GM18502 (cell line): ENCODE data around the gene ARHGEF12.

Source experiments
- ATAC-seq: cut with Tn5 transposase; IDR thresholded peaks from one replicate; pipeline ENCODE4 v1.9.1; 2021; ENCODE audit warnings: mild to moderate bottlenecking; ENCODE audit not compliant: unreplicated experiment, poor library complexity

Gene ARHGEF12, protein sequence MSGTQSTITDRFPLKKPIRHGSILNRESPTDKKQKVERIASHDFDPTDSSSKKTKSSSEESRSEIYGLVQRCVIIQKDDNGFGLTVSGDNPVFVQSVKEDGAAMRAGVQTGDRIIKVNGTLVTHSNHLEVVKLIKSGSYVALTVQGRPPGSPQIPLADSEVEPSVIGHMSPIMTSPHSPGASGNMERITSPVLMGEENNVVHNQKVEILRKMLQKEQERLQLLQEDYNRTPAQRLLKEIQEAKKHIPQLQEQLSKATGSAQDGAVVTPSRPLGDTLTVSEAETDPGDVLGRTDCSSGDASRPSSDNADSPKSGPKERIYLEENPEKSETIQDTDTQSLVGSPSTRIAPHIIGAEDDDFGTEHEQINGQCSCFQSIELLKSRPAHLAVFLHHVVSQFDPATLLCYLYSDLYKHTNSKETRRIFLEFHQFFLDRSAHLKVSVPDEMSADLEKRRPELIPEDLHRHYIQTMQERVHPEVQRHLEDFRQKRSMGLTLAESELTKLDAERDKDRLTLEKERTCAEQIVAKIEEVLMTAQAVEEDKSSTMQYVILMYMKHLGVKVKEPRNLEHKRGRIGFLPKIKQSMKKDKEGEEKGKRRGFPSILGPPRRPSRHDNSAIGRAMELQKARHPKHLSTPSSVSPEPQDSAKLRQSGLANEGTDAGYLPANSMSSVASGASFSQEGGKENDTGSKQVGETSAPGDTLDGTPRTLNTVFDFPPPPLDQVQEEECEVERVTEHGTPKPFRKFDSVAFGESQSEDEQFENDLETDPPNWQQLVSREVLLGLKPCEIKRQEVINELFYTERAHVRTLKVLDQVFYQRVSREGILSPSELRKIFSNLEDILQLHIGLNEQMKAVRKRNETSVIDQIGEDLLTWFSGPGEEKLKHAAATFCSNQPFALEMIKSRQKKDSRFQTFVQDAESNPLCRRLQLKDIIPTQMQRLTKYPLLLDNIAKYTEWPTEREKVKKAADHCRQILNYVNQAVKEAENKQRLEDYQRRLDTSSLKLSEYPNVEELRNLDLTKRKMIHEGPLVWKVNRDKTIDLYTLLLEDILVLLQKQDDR (N-terminal part only)

DNA sequence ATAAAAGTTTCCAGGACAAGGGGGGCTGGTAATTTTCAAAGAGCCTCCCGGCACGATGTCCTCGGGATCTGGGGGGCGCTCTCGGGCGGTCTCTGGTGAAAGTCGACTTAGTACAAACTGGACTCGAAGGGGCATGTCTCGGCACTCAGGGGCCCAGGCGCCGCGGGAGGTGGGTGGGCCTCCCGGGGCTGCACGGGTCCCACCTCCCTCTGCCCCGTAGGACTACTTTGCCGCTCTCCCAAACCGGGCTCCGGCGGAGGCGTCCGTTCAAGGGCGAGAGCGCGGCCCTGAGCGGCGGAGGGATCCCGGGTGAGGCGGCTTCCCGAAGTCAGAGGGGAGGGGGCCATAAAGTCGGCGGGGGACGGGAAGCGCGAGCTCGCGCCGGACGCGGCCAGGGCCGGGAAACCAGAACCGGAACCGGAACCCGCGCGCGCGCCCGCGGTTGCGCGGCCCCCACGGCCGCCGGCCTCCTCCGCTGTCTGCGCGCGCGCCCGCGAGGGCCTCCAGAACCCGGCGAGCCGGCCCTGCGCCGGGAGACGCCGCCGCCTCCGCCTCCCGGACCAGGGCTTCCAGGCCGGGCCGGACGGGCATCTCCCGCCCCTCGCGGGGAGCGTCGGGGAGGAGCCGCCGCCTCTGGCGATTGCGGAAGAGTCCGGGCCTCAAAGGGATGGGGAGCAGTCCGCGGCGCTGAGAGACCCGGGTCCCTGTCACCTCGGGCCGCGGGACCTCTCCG is at the start of gene ARHGEF12:
Gene ARHGEF12, plus strand, starts transcription at position 506 of the 733 bp plus-strand sequence. CDS start 831 bp downstream, outside the sequence.
- peak; percentile 61 for ATAC-seq

GRCh38 chr11:120288021-120288420 is 48.2 kb upstream of the ARHGEF12 start:
- no peak for ATAC-seq

DNA sequence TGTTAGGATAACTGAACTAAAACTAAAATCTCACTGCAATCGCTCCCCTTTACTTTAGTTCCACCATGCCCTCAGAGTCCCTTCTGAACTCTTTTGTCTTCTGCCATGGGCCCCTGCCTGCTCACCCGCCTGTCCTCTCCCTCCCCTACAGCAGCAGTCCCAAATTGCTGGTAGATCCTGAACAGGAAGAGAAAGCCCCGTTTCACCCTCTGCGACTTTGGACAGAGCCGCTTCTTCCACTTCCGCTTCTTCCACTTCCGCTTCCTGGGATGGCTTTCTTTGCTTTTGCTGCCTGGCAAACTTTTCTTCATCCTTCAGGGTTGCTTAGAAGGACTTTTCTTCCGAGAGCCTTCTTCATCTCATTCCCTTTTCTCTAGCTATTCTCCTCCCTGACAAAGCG is 46.8 kb upstream of the ARHGEF12 start:
- ATAC-seq = no peak

GRCh38 chr11:120290956-120291355 is 45.3 kb upstream of the ARHGEF12 start:
- no peak for ATAC-seq

DNA sequence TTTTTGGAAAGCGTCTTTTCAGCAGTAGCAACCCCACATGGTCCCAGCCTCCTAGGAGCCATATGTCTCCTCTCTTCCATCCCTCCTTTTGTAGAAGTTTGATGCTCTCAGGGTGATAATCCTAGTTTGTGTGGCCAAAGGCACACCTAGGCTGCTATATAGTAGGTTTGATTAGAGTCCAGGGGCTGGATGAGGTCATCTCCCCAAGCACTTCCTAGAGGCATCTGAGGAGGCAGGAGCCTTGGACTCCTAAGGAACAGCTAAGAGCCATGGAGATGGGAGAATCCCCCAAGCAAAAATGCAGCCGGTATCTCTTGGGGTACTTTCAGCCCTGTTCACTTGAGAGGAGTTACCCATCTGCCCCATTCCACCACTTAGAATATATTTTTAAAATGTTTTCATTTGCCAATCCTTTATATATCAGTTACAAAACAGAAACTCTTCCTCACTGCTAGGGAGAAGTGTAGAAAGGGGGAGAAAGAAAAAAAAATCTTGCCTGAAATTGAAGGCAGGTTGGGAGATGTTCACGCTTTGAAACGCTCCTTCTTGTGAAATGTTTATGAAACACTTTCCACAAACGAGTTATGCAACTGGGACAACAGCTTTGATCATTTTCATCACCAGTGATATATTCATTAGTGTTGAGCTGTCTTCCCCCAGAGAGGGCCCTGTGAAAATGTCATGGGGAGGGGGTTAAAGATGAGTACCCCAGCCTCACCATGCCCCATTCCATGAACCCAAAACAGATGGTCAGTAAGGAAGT is 43.0 kb upstream of the ARHGEF12 start:
- no peak for ATAC-seq

DNA sequence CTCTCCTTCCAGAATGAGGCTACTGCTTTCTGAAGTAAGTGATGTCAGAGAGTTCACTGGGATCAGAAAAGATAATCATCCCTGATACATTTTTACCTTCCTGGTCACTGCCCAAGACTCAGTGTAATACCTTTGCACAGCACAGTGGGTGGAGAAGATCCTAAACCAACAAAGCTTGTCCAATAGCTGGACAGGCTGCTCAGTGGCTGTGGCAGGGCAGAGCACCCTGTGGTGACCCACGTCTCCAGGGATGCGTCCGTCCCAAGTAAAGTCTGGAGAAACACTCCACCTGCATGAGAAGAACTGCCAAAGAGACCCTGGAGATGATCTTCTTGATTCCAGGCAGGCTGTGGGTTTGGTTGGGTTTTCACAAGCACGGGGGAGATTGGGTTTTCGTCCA is 42.1 kb upstream of the ARHGEF12 start:
- ATAC-seq = no peak

- ATAC-seq = no peak
Measured at GRCh38 chr11:120295099-120295498, 41.1 kb upstream of the ARHGEF12 start.

DNA sequence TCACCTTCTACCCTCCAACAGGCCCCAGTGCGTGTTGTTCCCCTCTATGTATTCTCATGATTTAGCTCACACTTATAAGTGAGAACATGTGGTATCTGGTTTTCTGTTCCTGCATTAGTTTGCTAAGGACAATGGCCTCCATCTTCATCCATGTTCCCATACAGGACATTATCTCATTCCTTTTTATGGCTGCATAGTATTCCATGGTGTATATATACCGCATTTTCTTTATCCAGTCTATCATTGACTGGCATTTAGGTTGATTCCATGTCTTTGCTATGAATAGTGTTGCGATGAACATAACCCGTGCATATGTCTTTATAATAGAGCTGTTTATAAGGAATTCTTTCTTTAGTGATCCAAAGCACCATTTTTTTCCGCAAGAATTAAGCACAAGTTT is 39.7 kb upstream of the ARHGEF12 start:
- no peak for ATAC-seq

GRCh38 chr11:120298461-120298860 is 37.8 kb upstream of the ARHGEF12 start:
- no peak for ATAC-seq

GRCh38 chr11:120302001-120302805 is 34.0 kb upstream of the ARHGEF12 start:
- ATAC-seq = no peak

- ATAC-seq = no peak
Measured at GRCh38 chr11:120303004-120303637, 33.1 kb upstream of the ARHGEF12 start.

DNA sequence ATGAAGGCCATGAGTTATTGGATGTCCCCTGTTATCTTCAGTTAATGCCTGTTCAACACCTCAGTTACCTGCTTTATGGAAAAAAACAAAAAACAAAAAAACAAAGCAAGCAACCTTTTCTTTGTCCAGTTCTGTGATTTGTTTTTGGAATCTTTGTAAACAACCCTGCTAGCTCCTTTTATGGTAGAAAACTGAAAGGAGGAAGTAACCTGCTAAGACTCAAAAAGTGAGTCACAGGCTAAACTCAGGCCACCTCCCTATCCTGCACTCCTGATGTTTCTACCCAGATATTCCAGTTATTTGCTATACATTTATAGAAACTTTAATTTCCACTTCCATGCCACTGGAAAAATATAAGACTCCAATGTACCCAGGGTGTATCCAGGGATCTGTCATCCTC is 31.7 kb upstream of the ARHGEF12 start:
- no peak for ATAC-seq

DNA sequence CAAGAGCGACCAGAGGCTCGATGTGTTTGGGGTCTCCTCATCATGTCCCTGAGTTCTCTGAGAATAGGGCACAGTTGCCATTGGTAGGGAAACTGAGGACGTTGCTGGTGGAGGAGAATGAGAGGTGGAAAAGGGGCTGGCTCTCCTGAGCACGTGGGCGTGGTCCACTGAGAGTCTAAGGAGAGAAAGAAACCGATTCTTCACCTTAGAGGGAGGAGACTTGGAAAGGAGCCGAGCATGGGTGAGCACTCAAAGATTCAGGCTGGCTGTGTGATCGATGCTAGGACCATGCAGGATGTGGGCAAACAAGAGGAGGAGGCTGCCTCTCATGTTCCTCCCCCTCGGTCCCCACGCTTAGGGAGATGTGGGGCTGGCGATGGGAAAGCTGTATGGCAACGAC is 30.9 kb upstream of the ARHGEF12 start:
- ATAC-seq = no peak

DNA sequence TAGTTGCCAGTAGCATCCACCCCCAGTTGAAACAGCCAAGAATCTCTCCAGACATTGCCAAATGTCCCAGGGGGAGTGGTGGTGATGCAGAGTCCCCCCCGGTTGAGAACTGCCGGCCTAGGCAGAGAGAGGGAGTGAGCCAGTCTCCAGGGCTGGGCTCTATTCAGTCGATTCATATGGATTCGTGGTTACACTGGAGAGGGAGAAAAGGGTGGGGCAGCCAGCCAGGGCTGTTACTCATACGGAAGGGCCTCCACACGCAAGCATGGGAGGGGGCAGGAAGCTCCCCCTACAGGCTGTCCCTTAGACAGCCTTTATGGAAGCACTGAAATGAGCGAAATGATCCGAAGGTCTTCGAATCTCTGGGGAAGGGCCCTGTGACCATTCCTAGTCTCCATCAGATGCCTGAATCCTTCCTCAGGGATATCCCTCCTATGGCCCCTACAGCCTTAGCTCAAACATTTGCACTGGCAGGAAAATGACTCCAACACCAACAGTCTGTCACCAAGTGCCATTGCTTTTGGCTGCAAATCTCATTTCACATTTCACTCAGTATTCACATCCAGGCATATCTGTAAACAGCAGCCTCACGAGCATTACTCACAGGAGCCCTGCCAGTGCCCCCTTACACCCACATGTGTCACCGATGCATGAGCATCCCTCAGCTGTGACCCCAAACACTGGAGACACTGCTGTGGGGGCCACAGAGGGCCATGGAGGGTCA is 29.5 kb upstream of the ARHGEF12 start:
- ATAC-seq = no peak

GRCh38 chr11:120307476-120307875 is 28.7 kb upstream of the ARHGEF12 start:
- no peak for ATAC-seq

GRCh38 chr11:120308081-120308480 is 28.1 kb upstream of the ARHGEF12 start:
- no peak for ATAC-seq

DNA sequence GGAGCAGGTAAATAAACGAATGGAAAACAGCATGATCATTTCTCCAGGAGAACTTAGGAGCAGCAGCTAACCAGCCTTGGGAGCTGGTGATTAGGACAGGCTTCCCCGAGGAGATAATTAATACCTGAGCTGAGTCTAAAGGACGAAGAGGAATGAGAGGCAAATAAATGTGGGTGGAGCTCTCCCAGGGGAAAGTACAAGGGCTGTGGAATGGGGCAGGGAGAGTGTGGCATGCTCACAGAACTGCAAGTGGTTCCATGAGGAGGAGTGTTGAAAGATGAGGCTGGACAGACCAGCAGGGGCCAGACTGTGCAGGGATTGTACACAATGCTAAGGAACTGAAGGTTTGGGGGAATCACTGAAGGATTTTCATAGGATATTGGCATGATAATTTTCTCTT is 25.3 kb upstream of the ARHGEF12 start:
- ATAC-seq = no peak

DNA sequence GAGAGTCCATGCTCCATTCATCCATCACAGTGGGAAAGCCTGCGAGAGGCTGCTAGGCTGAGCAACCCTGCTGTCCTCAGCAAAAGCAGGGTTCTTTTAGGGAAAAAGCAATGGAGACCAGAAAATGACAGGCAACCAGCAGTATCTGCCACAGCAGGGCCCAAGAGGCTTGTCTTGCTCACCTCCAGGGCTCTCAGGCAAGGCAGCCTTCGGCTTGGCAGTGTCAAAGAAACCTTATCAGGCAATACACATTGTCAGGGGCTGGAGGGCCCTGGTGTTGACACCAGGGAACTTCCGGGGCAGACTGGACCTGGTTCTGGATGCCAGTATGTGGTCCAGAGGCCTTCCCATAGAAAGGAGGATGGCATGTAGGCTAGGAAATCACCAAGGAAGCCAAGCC is 21.4 kb upstream of the ARHGEF12 start:
- ATAC-seq = no peak
